Motor neuron (in vitro differentiated cells): ENCODE measurements around the gene MVB12B. TPM values are rescaled to one million over a fixed set of nuclear protein-coding genes. Genes with fewer than 3 reads are reported as not detected.

ENCODE experiments used
- ATAC-seq, 8 experiments: fragments of 200-7000 bp; cut with Tn5 transposase; replicated peaks in 6 of 8; 2 replicates each; pipeline ENCODE4 v1.8.0; 2021; ENCODE audit warnings: mild to moderate bottlenecking in 8 of 8, moderate library complexity in 8 of 8
- H3K27ac ChIP-seq, 2 donors: fragments of 250-450 bp; sonication (Bioruptor Pico); 2 replicates each; pipeline ENCODE4 v1.9.0; 2021; ENCODE audit warnings: antibody characterized with exemption in 2 of 2, mild to moderate bottlenecking in 2 of 2, moderate library complexity in 1 of 2
- H3K4me1 ChIP-seq, 2 donors: fragments of 250-450 bp; sonication (Bioruptor Pico); replicated peaks in 1 of 2; 2 replicates each; pipeline ENCODE4 v1.6.1; 2021; ENCODE audit warnings: antibody characterized with exemption in 2 of 2, mild to moderate bottlenecking in 2 of 2, moderate library complexity in 1 of 2
- H3K4me3 ChIP-seq, 5 donors: fragments of 250-450 bp; sonication (Bioruptor Pico); 2 replicates each; pipeline ENCODE4 v1.9.0; 2021; ENCODE audit warnings: antibody characterized with exemption in 5 of 5, mild to moderate bottlenecking in 5 of 5, moderate library complexity in 4 of 5
- WGBS, 10 experiments: fragments of 450-650 bp; shearing (Covaris generic); methylation state at CpG; one replicate each; pipeline ENCODE4 v1.0.0; 2022; 5-methylcytosine and 5-hydroxymethylcytosine counted together
- in situ Hi-C, 9 experiments: fragments of 400-800 bp; cut with MboI; loops; one replicate each; pipeline ENCODE4 v1.15.0; 2021; ENCODE audit warnings: low sequenced_read_pairs in 9 of 9, low pct_unique_long_range_greater_than_20kb in 2 of 9; ENCODE audit not compliant: unreplicated experiment in 9 of 9
- total RNA-seq, 8 experiments: library from RNA; unstranded; fragments of 300-600 nt; gene quantifications; 2 replicates each; pipeline versions ENCODE4 v1.2.3 to v1.2.4, GENCODE V29; 2022

MVB12B gene
- total RNA-seq, 8 experiments from 2014 or later = 1.7 to 33.8 (median 23.0) TPM

GRCh38 chr9:126375386-126375785, 48.8 kb downstream of the MVB12B start:
- in situ Hi-C loops = loop anchor here in 3 of 9 experiments (25.0 kb wide), 2 partner anchors 138 to 963 kb away; no protein-coding TSS in a partner anchor
- H3K4me3 ChIP-seq = no peak overlapping the region
- ATAC-seq = peak in 7 of 8 experiments; percentile 20 to 81 (median 47)
- WGBS, 10 experiments = 0 to 72% (median 29%) methylated on average over 2 to 7 of the region's 7 CpGs; no CpG with 5 or more reads in 1 of the 10 experiments
- peaks cover 54 to 66% of the 10 kb centered on the region in 2 donors for H3K4me1 ChIP-seq
- peak overlapping the region; percentile 7 to 75 for H3K27ac ChIP-seq

GRCh38 chr9:126376311-126377175, 49.9 kb downstream of the MVB12B start:
- Histone ChIP-seq H3K4me1 (peaks cover 54 to 69% of the 10 kb centered on the region in 2 donors), H3K27ac (peak overlapping the region; percentile 60 to 75), H3K4me3 (no peak overlapping the region)
- in situ Hi-C loops = loop anchor here in 3 of 9 experiments (25.0 kb wide), 2 partner anchors 139 to 964 kb away; no protein-coding TSS in a partner anchor
- WGBS, 10 experiments = 0 to 100% (median 49%) methylated on average over 1 to 2 of the region's 18 CpGs
- ATAC-seq = peak in 5 of 8 experiments; percentile 75 to 81 (median 76)

GRCh38 chr9:126377176-126377509, 50.5 kb downstream of the MVB12B start:
- ATAC-seq = peak in 1 of 8 experiments; percentile 2
- peak overlapping the region in 1 of 2 donors; percentile 75 for H3K27ac ChIP-seq
- peaks cover 54 to 69% of the 10 kb centered on the region in 2 donors for H3K4me1 ChIP-seq
- in situ Hi-C loops = loop anchor here in 3 of 9 experiments (25.0 kb wide), 2 partner anchors 140 to 965 kb away; no protein-coding TSS in a partner anchor
- 79 to 93% (median 85%) methylated on average over 2 of the region's 2 CpGs; no CpG with 5 or more reads in 6 of the 10 experiments for WGBS, 10 experiments
- H3K4me3 ChIP-seq = no peak overlapping the region

- in situ Hi-C loops = loop anchor here in 3 of 9 experiments (25.0 kb wide), 2 partner anchors 140 to 965 kb away; no protein-coding TSS in a partner anchor
- H3K4me3 ChIP-seq = no peak overlapping the region
- H3K27ac ChIP-seq = no peak overlapping the region
- no peak for ATAC-seq
- 0 to 100% (median 91%) methylated on average over 1 to 5 of the region's 9 CpGs; no CpG with 5 or more reads in 4 of the 10 experiments for WGBS, 10 experiments
- peaks cover 54 to 72% of the 10 kb centered on the region in 2 donors for H3K4me1 ChIP-seq
Measured at GRCh38 chr9:126377536-126377935, 50.9 kb downstream of the MVB12B start.

- 32 to 95% (median 76%) methylated on average over 1 to 6 of the region's 7 CpGs; no CpG with 5 or more reads in 2 of the 10 experiments for WGBS, 10 experiments
- Histone ChIP-seq H3K4me3 (no peak overlapping the region), H3K27ac (no peak overlapping the region), H3K4me1 (peaks cover 51 to 78% of the 10 kb centered on the region in 2 donors)
- in situ Hi-C loops = loop anchor here in 3 of 9 experiments (25.0 kb wide), 2 partner anchors 141 to 966 kb away; no protein-coding TSS in a partner anchor
- no peak for ATAC-seq
Measured at GRCh38 chr9:126378761-126379160, 52.1 kb downstream of the MVB12B start.

GRCh38 chr9:126379661-126380360, 53.2 kb downstream of the MVB12B start:
- WGBS, 10 experiments = 25 to 100% (median 79%) methylated on average over 3 to 9 of the region's 9 CpGs; no CpG with 5 or more reads in 3 of the 10 experiments
- H3K27ac ChIP-seq = no peak overlapping the region
- H3K4me3 ChIP-seq = no peak overlapping the region
- peaks cover 40 to 73% of the 10 kb centered on the region in 2 donors for H3K4me1 ChIP-seq
- in situ Hi-C loops = loop anchor here in 3 of 9 experiments (25.0 kb wide), 2 partner anchors 143 to 968 kb away; no protein-coding TSS in a partner anchor
- ATAC-seq = peak in 4 of 8 experiments; percentile 4 to 24 (median 18)

- Histone ChIP-seq H3K4me3 (no peak overlapping the region), H3K27ac (no peak overlapping the region), H3K4me1 (peaks cover 34 to 67% of the 10 kb centered on the region in 2 donors)
- no peak for ATAC-seq
- 50 to 100% (median 82%) methylated on average over 2 to 6 of the region's 10 CpGs; no CpG with 5 or more reads in 2 of the 10 experiments for WGBS, 10 experiments
- in situ Hi-C loops = loop anchor here in 3 of 9 experiments (25.0 kb wide), 2 partner anchors 143 to 968 kb away; no protein-coding TSS in a partner anchor
Measured at GRCh38 chr9:126380447-126380846, 53.8 kb downstream of the MVB12B start.

GRCh38 chr9:126381195-126381594, 54.6 kb downstream of the MVB12B start:
- no peak for ATAC-seq
- in situ Hi-C loops = loop anchor here in 3 of 9 experiments (25.0 kb wide), 2 partner anchors 144 to 969 kb away; no protein-coding TSS in a partner anchor
- no peak overlapping the region for H3K27ac ChIP-seq
- H3K4me1 ChIP-seq = peaks cover 27 to 64% of the 10 kb centered on the region in 2 donors
- no peak overlapping the region for H3K4me3 ChIP-seq
- WGBS, 10 experiments = 74 to 98% (median 86%) methylated on average over 2 to 6 of the region's 6 CpGs; no CpG with 5 or more reads in 1 of the 10 experiments

GRCh38 chr9:126383406-126384046, 56.9 kb downstream of the MVB12B start:
- 33 to 88% (median 70%) methylated on average over 1 to 3 of the region's 3 CpGs; no CpG with 5 or more reads in 1 of the 10 experiments for WGBS, 10 experiments
- Histone ChIP-seq H3K4me3 (no peak overlapping the region), H3K4me1 (peaks cover 17 to 49% of the 10 kb centered on the region in 2 donors), H3K27ac (peak overlapping the region in 1 of 2 donors; percentile 12)
- peak in 5 of 8 experiments; percentile 56 to 81 (median 73) for ATAC-seq
- in situ Hi-C loops = loop anchor here in 3 of 9 experiments (25.0 kb wide), 2 partner anchors 146 to 971 kb away; no protein-coding TSS in a partner anchor

GRCh38 chr9:126384926-126385325, 58.3 kb downstream of the MVB12B start:
- in situ Hi-C loops = loop anchor here in 3 of 9 experiments (25.0 kb wide), 2 partner anchors 148 to 973 kb away; no protein-coding TSS in a partner anchor
- Histone ChIP-seq H3K4me1 (peaks cover 8 to 35% of the 10 kb centered on the region in 2 donors), H3K27ac (no peak overlapping the region), H3K4me3 (no peak overlapping the region)
- ATAC-seq = no peak
- 40 to 100% (median 97%) methylated on average over 1 to 6 of the region's 7 CpGs; no CpG with 5 or more reads in 1 of the 10 experiments for WGBS, 10 experiments

GRCh38 chr9:126386088-126386487, 59.5 kb downstream of the MVB12B start:
- H3K27ac ChIP-seq = no peak overlapping the region

More at GRCh38 chr9:126386088-126386487, 59.5 kb downstream of the MVB12B start:
- Histone ChIP-seq H3K4me1 (peaks cover 6 to 27% of the 10 kb centered on the region in 2 donors), H3K4me3 (no peak overlapping the region)
- 67 to 100% methylated on average over 2 to 3 of the region's 5 CpGs; no CpG with 5 or more reads in 8 of the 10 experiments for WGBS, 10 experiments
- in situ Hi-C loops = loop anchor here in 3 of 9 experiments (25.0 kb wide), 2 partner anchors 149 to 974 kb away; no protein-coding TSS in a partner anchor
- peak in 5 of 8 experiments; percentile 16 to 72 (median 40) for ATAC-seq
